HG03060 (cell line): ENCODE measurements around the gene PPP1R12B.
"Not testable (repeated sequence)": the region's sequence is repeated elsewhere in the genome, so short reads cannot be mapped to it uniquely, and the experiment has no call there.

Experiments used
- ATAC-seq: cut with Tn5 transposase; IDR thresholded peaks from one replicate; pipeline ENCODE4 v1.9.1; 2021; ENCODE audit warnings: low read depth, moderate number of reproducible peaks; ENCODE audit not compliant: unreplicated experiment

Gene PPP1R12B

DNA sequence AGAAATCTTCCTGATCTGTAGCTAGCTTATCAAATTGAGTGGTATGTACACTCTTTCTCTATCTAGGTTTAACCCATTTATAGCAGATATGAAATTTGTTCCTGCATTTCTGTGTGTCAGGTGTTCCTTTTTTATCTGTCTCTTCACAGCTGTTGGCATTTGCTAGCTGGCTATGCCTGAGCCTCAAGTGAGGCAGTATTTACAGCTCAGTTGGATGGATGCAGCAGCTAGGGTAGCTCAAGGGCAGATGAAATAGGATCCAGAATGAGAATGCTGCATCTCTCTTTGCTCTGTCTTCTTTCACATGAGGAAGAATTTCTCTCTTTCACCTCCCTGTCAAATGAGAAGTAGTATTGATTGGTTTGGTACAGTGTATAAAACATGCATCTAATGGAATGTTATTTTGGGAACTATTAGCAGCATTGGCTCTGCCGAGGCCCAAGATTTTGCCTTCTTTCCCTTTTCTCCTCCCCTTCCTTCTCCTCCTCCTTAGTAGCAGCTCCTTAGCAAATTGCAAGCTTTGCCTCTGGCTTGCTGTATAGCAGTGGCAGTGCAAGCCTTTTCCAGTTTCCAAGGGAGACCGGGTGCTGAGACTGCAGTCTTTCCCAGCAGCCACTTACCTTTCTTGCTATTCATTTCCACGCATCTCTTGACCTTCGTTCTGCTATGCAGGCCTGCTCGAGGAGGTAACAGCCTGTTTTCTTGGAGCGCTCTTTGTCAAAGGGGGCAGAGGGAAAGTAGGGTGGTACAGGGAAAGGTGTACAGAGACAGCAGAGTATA is 125.0 kb downstream of the PPP1R12B start:
- ATAC-seq = not testable (repeated sequence)

- ATAC-seq = not testable (repeated sequence)
Measured at GRCh38 chr1:202479661-202480060, 131.2 kb downstream of the PPP1R12B start.

DNA sequence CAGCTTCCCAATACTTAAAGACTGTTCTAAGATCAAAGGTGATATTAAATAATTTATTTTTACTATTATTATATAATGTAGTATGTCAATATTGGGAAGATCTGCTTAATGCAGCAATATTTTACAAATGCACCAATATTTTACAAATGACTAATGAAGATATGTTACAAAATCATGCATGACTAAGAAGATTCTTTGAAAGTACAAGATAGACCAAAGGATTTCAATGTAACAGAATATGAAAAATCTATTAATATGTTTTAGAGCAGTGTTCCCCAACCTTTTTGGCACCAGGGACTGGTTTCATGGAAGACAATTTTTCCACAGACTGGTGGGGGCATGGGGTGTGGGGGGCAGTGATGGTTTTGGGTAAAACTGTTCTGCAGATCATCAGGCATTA is 132.1 kb downstream of the PPP1R12B start:
- not testable (repeated sequence) for ATAC-seq

DNA sequence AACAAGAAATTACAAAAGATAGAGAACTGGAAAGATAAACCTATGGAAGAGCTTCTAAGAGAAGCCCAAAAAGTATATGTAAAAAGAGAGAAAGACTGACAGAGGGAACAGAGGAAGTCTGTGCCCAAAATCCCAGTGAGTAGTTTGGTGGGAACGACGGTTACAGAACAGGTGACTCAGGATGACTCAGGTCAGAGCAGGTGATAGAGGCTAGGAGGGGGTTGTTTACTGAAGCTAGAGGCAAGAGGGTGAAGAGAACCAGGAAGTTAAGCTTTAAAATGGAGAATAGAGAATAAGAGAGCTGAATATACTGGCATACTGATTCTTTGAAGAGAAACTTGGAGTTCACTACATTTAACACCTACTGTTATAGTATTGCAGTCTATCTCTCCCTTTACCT is 134.9 kb downstream of the PPP1R12B start:
- not testable (repeated sequence) for ATAC-seq

GRCh38 chr1:202484032-202484431 is 135.5 kb downstream of the PPP1R12B start:
- ATAC-seq = not testable (repeated sequence)

GRCh38 chr1:202484820-202485219 is 136.3 kb downstream of the PPP1R12B start:
- not testable (repeated sequence) for ATAC-seq

DNA sequence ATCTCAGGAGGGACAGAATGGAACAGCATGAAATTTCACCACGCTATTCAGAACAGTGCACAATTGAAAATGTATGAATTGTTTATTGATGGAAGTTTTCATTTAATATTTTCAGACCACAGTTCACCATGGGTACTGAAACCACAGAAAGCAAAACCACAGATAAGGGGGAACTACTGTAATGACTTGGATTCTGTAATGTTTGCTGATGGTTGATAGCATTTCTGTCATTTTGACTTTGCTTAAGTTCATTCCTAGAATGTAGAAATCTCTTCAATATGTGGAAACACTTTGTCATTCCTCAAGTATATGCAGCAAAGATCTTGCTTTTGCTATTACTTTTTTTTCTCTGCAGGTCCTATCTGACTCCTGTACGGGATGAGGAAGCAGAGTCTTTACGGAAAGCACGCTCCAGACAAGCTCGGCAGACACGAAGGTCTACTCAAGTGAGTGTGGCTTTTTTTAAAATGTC is 139.7 kb downstream of the PPP1R12B start:
- peak; percentile 61 for ATAC-seq

DNA sequence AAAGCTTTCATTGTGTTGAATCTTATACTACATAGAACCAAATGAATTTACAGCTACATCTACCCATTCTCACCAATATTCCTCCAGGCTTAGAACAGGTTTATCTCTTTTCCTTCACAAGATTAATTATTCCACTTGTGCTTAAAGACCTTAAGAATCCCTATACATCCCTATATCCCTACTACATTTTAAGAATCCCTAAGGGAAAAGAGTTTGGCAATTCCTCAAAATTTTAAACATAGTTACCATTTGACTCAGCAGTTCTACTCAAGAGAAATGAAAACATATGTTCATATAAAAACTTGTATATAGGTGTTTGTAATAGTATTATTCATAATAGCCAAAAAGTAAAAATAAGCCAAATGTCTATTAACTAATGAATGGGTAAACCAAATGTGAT is 140.6 kb downstream of the PPP1R12B start:
- ATAC-seq = not testable (repeated sequence)

GRCh38 chr1:202493112-202493511 is 144.6 kb downstream of the PPP1R12B start:
- not testable (repeated sequence) for ATAC-seq

DNA sequence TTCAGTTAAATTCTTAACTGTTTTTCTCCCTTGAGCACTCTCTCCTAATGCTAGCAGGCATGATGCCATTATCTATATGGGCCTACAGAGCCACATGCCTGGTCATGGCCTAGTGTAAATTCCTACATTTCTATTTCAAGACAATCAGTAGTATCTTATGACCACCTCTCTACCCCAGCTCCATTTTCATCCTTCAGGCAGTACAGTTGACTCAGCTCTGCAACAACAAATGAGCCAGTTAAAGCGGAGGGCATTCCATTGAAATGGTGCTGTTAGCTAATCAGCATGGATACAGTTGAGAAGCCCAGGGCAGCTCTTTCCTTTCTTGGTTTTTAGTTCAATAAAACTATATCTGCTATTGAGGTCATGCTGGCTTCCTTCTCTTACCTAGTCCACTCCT is 150.0 kb downstream of the PPP1R12B start:
- ATAC-seq = no peak

DNA sequence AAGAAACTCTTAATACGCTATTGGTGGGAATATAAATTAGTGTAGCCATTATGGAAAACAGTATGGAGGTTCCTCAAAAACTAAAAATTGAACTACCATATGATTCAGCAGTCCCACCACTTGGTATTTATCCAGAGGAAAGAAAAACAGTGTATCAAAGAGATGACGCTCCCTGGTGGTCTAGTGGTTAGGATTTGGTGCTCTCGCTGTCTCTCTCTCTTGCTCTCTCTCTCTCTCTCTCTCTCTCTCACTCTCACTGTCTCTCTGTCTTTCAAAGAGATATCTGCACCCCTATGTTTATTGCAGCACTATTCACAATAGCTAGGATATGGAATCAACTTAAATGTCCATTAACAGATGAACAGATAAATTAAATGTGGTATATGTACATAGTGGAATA is 151.5 kb downstream of the PPP1R12B start:
- ATAC-seq = not testable (repeated sequence)

DNA sequence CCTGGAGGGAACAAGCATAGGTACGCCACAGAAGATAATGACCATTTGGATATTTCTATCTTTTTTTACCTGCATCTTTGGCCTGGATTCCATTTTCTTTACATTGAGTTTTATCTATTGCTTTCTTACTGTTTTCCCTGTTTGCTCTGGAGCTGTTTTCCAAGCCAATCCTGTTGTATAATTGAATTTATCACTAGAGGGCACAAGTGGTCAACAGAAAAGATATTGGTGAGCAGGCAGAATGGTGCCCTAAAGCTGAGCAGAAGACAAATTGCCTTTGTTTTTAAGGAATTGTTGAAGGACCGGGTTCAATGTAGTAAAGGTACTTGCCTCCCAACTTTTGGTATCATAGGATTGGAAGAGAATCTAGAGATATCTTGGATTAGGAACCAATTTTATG is 152.8 kb downstream of the PPP1R12B start:
- ATAC-seq = no peak

- ATAC-seq = no peak
Measured at GRCh38 chr1:202505356-202505755, 156.9 kb downstream of the PPP1R12B start.

GRCh38 chr1:202505880-202506575 is 157.5 kb downstream of the PPP1R12B start:
- ATAC-seq = not testable (repeated sequence)

DNA sequence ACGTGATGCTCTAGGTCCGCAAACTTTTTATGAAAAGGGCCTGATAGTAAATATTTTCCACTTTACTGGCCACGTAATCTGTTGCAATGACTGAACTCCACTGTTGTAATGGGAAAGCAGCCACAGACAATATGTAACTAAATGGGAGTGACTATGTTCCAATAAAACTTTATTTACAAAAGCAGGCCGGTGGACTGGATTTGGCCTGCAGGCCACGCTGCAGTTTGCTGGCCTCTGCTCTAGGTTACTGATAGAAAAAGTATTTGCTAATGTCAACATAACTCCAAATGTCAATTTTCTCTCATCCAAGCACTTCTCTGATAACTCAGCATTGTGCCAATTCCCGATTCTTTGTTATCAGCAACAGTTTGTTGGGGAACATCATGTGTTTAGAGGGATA is 160.4 kb downstream of the PPP1R12B start:
- ATAC-seq = not testable (repeated sequence)

GRCh38 chr1:202513875-202514274 is 165.4 kb downstream of the PPP1R12B start:
- ATAC-seq = not testable (repeated sequence)

DNA sequence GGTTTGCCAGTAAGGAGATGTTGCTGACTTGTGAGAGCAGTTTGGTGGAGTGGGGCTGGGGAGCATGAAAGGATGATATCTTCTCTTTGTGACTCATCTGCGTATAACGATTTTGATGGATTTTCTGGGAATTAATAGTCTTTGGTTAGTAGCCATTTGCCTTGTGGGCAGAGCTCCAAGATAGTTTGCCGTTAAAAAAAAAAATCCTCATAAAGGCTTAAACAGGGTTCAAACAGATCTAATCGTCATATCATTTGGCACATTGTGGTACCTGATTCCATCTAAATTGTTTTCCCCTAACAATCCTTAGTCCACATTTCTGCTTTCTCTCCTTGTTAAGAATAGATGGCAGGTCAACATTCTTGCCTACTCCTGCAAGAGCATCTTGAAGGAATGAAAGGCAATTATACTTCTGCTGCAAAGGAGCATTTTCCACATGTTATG is 168.0 kb downstream of the PPP1R12B start:
- no peak for ATAC-seq

DNA sequence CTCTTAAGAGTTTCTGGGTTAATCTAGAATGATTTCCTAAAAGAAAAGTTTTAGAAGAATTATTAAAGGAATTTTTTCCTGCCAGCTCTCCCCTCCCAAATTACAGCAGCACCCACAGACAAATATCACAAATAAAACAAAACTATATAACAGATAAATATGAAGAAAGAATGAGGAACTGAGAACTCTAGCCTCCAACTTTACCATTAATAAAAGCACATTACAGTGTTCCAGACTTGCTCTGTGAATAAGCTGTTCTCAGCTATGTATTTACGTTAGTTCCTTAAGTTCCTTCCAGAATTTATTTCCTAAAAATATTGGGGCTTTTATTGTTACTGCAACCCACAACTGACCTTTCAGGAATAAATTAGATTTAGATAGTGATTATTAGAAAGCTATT is 168.6 kb downstream of the PPP1R12B start:
- ATAC-seq = not testable (repeated sequence)

- ATAC-seq = not testable (repeated sequence)
Measured at GRCh38 chr1:202518180-202518579, 169.7 kb downstream of the PPP1R12B start.

DNA sequence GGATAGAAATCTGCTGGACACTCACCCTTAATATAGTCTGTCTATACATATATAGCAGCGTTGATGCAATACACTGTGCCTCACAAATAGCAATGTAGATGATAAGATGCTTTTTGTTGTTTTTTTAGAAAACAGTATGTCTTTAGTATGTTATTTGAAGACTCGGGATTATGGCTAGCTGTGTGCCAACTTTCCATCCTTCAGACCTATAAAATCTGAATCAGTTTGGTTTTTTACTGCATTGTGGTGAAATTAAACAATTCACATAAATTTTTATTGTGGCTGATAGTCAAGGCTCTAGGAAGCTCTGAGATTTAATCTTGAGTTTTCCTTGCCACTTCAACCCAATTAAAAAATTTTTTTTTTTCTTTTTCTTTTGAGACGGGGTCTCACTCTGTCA is 170.4 kb downstream of the PPP1R12B start:
- not testable (repeated sequence) for ATAC-seq

GRCh38 chr1:202520129-202520856 is 171.8 kb downstream of the PPP1R12B start:
- ATAC-seq = not testable (repeated sequence)
